Tibial nerve (tissue), 4 donors: Measurements from ENCODE around the gene TMA16.

Experiments used
- EP300 ChIP-seq, 2 donors: sonication (generic); formaldehyde crosslinking; IDR thresholded peaks; one replicate each; pipeline ENCODE4 v1.6.1; 2017; ENCODE audit warnings: antibody characterized with exemption in 2 of 2, mild to moderate bottlenecking in 1 of 2
- POLR2A ChIP-seq, 2 donors: fragments of 450-650 bp; IDR thresholded peaks; one replicate each; pipeline ENCODE4 v1.6.1; 2017; ENCODE audit warnings: antibody characterized with exemption in 2 of 2, mild to moderate bottlenecking in 2 of 2, moderate library complexity in 2 of 2
- TF ChIP-seq, protein P1 (sequence below), 5 experiments: fragments of 200-600 bp in 3 of 5; fragments of 450-650 bp in 2 of 5; sonication (generic) in 3 of 5; IDR thresholded peaks; one replicate each; pipeline ENCODE4 v1.5.1; 2016 to 2019; ENCODE audit warnings: antibody characterized with exemption in 5 of 5, mild to moderate bottlenecking in 3 of 5, moderate library complexity in 2 of 5

DNA sequence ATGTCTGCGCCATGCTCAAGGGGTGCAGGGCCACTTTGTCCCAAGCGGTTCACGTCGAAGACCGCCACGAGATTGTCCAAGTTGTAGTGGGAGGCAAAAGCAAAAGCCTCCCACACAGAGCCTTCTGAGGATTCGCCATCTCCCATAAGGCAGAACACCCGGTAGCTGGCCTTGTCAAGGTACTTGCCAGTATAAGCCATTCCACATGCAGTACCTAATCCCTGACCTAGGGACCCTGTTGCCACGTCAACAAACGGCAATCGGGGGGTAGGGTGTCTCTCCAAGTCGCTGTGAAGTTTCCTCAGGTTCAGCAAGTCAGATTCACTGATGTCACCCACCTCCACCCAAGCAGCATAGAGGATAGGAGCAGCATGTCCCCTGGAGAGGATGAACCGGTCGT is 21.4 kb upstream of the TMA16 start:
- TF ChIP-seq, protein P1, sequence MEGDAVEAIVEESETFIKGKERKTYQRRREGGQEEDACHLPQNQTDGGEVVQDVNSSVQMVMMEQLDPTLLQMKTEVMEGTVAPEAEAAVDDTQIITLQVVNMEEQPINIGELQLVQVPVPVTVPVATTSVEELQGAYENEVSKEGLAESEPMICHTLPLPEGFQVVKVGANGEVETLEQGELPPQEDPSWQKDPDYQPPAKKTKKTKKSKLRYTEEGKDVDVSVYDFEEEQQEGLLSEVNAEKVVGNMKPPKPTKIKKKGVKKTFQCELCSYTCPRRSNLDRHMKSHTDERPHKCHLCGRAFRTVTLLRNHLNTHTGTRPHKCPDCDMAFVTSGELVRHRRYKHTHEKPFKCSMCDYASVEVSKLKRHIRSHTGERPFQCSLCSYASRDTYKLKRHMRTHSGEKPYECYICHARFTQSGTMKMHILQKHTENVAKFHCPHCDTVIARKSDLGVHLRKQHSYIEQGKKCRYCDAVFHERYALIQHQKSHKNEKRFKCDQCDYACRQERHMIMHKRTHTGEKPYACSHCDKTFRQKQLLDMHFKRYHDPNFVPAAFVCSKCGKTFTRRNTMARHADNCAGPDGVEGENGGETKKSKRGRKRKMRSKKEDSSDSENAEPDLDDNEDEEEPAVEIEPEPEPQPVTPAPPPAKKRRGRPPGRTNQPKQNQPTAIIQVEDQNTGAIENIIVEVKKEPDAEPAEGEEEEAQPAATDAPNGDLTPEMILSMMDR (IDR thresholded peaks at IDR 0.05), result no peak
- TF ChIP-seq POLR2A (IDR thresholded peaks at IDR 0.05) (no peak), EP300 (IDR thresholded peaks at IDR 0.05) (no peak)
